ENCODE results near the gene RHOB.
"Not testable (repeated sequence)": the region's sequence is repeated elsewhere in the genome, so short reads cannot be mapped to it uniquely, and the experiment has no call there.

The RHOB gene

GRCh38 chr2:20422402-20423271, 24.2 kb upstream of the RHOB start:
- DNase-seq: no peak

- no peak for DNase-seq
Observed at GRCh38 chr2:20423359-20423758, 23.5 kb upstream of the RHOB start.

- DNase-seq: no peak
Observed at GRCh38 chr2:20423847-20424246, 23.0 kb upstream of the RHOB start.

- no peak for DNase-seq
Observed at GRCh38 chr2:20424300-20425290, 22.3 kb upstream of the RHOB start.

- DNase-seq: no peak
Observed at GRCh38 chr2:20425371-20425881, 21.4 kb upstream of the RHOB start.

- no peak for DNase-seq
Observed at GRCh38 chr2:20425884-20426283, 21.0 kb upstream of the RHOB start.

- DNase-seq: no peak
Observed at GRCh38 chr2:20427931-20428526, 18.8 kb upstream of the RHOB start.

- DNase-seq: no peak
Observed at GRCh38 chr2:20428717-20429490, 18.0 kb upstream of the RHOB start.

GRCh38 chr2:20429528-20429927, 17.3 kb upstream of the RHOB start:
- DNase-seq: no peak

- no peak for DNase-seq
Observed at GRCh38 chr2:20430035-20430434, 16.8 kb upstream of the RHOB start.

- no peak for DNase-seq
Observed at GRCh38 chr2:20430461-20431300, 16.2 kb upstream of the RHOB start.

- DNase-seq: no peak
Observed at GRCh38 chr2:20431301-20431698, 15.6 kb upstream of the RHOB start.

GRCh38 chr2:20431772-20432171, 15.1 kb upstream of the RHOB start:
- no peak for DNase-seq

GRCh38 chr2:20432714-20433113, 14.2 kb upstream of the RHOB start:
- DNase-seq: no peak

GRCh38 chr2:20433249-20433648, 13.6 kb upstream of the RHOB start:
- DNase-seq: no peak

- no peak for DNase-seq
Observed at GRCh38 chr2:20433946-20434553, 12.8 kb upstream of the RHOB start.

- DNase-seq: no peak
Observed at GRCh38 chr2:20434588-20435294, 12.1 kb upstream of the RHOB start.

GRCh38 chr2:20435456-20435855, 11.4 kb upstream of the RHOB start:
- not testable (repeated sequence) for DNase-seq

GRCh38 chr2:20436716-20437470, 10.0 kb upstream of the RHOB start:
- no peak for DNase-seq

Measured in stimulated activated CD4-positive, alpha-beta T cell treated with anti-CD3 and anti-CD28 coated beads, Interleukin-4, amount 100 ng/mL, for 4 hours (primary cell).